AG10803 (cell line): ENCODE results near the gene VARS1.
A peak's percentile ranks its signal among the peaks of the same experiment; 100 is the strongest.

Experiments
- DNase-seq: peaks from one replicate; pipeline ENCODE4 v3.0.0; 2010; ENCODE audit warnings: low read depth
- H3K4me3 ChIP-seq: 2 replicates; pipeline ENCODE4 v1.5.1; 2011; ENCODE audit warnings: mild to moderate bottlenecking, low read length, control low read depth
- CTCF ChIP-seq: conservative IDR thresholded peaks from 2 replicates; pipeline ENCODE4 v1.5.1; 2011; ENCODE audit warnings: mild to moderate bottlenecking, low read length, control low read depth, inconsistent platforms

The VARS1 gene

DNA sequence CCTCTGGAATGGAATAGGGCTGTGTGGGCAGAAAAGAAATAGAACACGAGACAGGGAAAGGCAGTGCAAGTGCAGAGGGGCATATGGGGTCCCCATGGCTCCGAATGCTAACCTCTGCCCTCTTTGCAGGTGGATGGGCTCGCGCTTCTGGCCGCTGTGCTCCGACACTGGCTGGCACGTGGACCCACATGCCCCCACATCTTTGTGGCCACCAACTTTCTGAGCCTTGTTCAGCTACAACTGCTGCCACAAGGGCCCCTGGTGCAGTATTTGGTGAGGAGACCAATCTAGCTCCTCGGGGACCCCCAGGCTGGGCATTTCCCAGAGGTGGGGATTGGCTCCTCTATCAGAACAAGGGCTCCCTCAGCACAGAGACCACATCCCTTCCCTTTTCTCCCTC, 34.2 kb downstream of the VARS1 start:
- no peak overlapping the region for H3K4me3 ChIP-seq
- no peak for DNase-seq
- no peak for TF ChIP-seq CTCF

DNA sequence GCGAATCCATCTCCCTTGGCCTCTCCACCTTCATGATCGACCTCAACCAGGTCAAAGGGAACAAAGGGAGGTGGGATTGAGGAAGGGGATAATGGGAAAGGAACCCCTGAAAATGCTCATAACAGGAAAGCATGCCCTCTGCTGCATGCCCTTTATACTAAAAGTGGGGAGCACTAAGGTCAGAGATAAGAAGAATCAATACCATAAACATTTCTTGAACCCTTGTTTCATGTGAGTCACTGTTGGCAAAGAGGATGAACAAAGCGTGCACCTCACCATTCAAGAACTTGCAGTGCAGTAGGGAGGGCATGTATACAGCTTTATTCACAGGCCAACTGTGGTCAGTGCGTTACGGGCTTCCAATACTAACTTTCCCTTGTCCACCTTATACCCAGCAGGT, 34.8 kb downstream of the VARS1 start:
- DNase-seq: no peak
- TF ChIP-seq CTCF: no peak
- H3K4me3 ChIP-seq: no peak overlapping the region

DNA sequence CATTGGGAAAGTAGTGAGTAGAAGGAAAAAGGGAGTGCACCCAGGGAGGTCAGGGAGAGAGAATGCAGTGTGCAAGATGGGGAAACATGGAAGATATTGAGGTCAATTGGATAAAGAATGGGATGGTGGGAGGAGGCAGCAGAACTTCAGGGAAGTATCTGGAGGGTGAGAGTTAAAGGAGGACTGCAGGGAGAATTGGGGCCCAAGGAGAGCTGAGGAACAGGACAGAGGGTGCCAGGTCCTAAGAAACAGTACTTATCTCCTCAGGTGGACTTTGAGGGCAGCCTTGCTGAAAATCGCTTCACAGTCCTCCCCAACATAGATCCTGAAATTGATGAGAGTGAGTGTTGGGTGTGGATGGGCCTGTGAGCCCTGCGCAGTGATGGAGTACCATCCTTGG, 37.3 kb downstream of the VARS1 start:
- no peak for DNase-seq
- no peak overlapping the region for H3K4me3 ChIP-seq
- no peak for TF ChIP-seq CTCF

GRCh38 chr6:31752739-31753319, 42.7 kb downstream of the VARS1 start:
- TF ChIP-seq CTCF: no peak
- DNase-seq: peak; percentile 65
- H3K4me3 ChIP-seq: no peak overlapping the region

DNA sequence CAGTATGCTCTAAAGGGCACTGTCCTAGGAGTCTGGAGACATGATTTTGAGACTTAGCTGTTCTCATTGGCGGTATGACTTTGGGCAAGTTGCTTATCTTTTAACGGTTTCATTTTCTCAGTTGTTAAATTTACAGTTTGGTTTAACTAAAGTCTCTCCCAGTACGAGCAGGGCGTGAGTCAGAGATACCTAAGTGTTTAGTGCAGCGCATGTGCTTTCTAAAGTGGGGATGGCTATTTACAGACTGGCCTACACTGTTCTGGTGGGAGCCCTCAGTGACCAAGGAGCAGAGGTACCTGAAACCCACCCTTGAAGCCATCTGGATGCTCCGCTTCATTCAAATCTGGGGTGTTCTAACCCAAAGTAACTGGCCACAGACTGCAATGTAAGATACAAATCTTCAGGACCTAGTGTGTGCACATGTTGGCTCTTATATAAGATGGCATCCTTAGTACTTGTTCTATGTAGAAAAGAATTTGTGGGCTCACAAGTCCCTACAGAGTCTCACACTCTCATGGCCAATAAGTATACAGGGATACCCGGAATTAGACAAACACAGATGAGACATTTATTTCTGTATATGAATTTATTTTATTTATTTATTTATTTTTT, 45.0 kb downstream of the VARS1 start:
- no peak for TF ChIP-seq CTCF
- no peak for DNase-seq
- H3K4me3 ChIP-seq: no peak overlapping the region

DNA sequence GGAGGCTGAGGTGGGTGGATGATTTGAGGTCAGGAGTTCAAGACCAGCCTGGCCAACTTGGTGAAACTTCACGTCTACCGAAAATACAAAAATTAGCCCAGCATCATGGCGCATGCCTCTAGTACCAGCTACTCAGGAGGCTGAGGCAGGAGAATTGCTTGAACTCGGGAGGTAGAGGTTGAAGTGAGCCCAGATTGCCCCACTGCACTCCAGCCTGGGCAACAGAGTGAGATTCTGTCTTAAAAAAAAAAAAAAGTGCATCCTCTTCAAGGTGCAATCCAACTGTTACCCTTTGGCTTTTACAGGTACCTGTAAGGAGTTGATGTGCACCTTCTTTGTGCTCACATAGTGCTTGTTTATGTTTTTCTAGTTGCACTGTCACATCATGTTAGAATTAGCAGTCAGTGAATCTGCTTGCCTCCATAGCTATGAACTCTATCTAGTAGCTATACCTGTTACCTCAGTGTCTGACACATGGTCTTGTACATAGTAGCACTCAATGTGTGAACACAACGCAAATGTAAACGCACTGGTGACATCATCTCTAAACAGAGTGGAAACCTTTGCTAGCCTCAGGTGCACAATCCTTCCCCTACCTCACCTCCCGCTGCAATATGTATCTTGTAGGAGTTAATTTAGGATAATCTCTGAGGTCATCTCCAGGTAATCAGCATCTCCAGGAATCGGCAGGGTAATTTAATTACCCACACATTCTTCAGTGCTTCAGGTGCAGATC, 46.1 kb downstream of the VARS1 start:
- no peak overlapping the region for H3K4me3 ChIP-seq
- DNase-seq: no peak
- TF ChIP-seq CTCF: no peak
